HCT116 (cell line): Measurements from ENCODE around the gene MDFIC. TPM values are rescaled to one million over a fixed set of nuclear protein-coding genes. Genes with fewer than 3 reads are reported as not detected.

Experiments
- ATAC-seq: fragments of 200-7000 bp; cut with Tn5 transposase; 2 replicates; pipeline ENCODE4 v1.9.1; 2020; ENCODE audit warnings: mild to moderate bottlenecking, moderate library complexity
- BruUV-seq: library from RNA; stranded (reverse); fragments of 400-500 nt; replicated peaks from 2 replicates; lab custom pipeline; 2021; lab: Mats Ljungman, UMichigan
- CTCF ChIA-PET: fragments of 300-600 bp; sonication (Branson Sonifier 250); formaldehyde crosslinking; loops from one replicate; lab custom pipeline; 2021; ENCODE audit warnings: antibody characterized with exemption; lab: Charles Lee
- POLR2A ChIA-PET: fragments of 300-600, 350-600 bp; sonication (Branson Sonifier 250); formaldehyde crosslinking; loops from one replicate; lab custom pipeline; 2021; ENCODE audit warnings: antibody characterized with exemption; lab: Charles Lee
- RAD21 ChIA-PET, 2 experiments: fragments of 300-600 bp; sonication (Branson Sonifier 250); formaldehyde crosslinking; loops; one replicate each; lab custom pipeline; 2023; ENCODE audit warnings: low total read pairs in 2 of 2; ENCODE audit not compliant: uncharacterized antibody in 2 of 2, unreplicated experiment in 2 of 2, low non-redundant PET in 1 of 2; lab: Charles Lee
- DNase-seq: peaks from one replicate; pipeline ENCODE4 v3.0.0-alpha.2; 2010; ENCODE audit warnings: low read depth, low spot score
- H2AFZ ChIP-seq: fragments of 200-600 bp; shearing (Covaris generic), sonication (generic); 2 replicates; pipeline ENCODE4 v1.6.1; 2017; ENCODE audit warnings: low read depth, mixed run types, mixed read lengths, antibody characterized with exemption, low read length; ENCODE audit not compliant: poor library complexity, severe bottlenecking
- H3K27ac ChIP-seq: 2 replicates; pipeline ENCODE4 v1.5.1; 2012; ENCODE audit warnings: low read depth, low read length
- H3K27me3 ChIP-seq: fragments of 200-600 bp; sonication (generic); 2 replicates; pipeline ENCODE4 v1.6.1; 2016; ENCODE audit warnings: mixed run types, low read length, mixed read lengths; ENCODE audit not compliant: insufficient read depth
- H3K36me3 ChIP-seq, 2 experiments: fragments of 200-500 bp in 1 of 2; fragments of 200-600 bp in 1 of 2; sonication (Bioruptor generic) in 1 of 2; sonication (generic) in 1 of 2; 2 replicates each; pipeline versions ENCODE4 v1.5.1 to v1.6.1; 2014 to 2016; ENCODE audit warnings: low read length in 2 of 2, inconsistent platforms in 1 of 2, mixed read lengths in 1 of 2, mixed run types in 1 of 2; ENCODE audit not compliant: insufficient read depth in 2 of 2, control insufficient read depth in 1 of 2
- H3K4me1 ChIP-seq, 2 experiments: fragments of 200-600 bp in 1 of 2; sonication (generic) in 1 of 2; 2 replicates each; pipeline versions ENCODE4 v1.5.1 to v1.6.1; 2012 to 2017; ENCODE audit warnings: low read length in 2 of 2, inconsistent platforms in 1 of 2, mild to moderate bottlenecking in 1 of 2, mixed read lengths in 1 of 2, mixed run types in 1 of 2, moderate library complexity in 1 of 2; ENCODE audit not compliant: insufficient read depth in 2 of 2, control insufficient read depth in 1 of 2
- H3K4me2 ChIP-seq: fragments of 200-600 bp; sonication (generic); 2 replicates; pipeline ENCODE4 v1.6.1; 2017; ENCODE audit warnings: mixed run types, low read length, mixed read lengths
- H3K4me3 ChIP-seq, 2 experiments: fragments of 200-600 bp in 1 of 2; sonication (generic) in 1 of 2; replicated peaks in 1 of 2; 2 replicates each; pipeline ENCODE4 v1.5.1; 2011 to 2016; ENCODE audit warnings: low read length in 2 of 2, control low read depth in 1 of 2, low read depth in 1 of 2, mild to moderate bottlenecking in 1 of 2, mixed read lengths in 1 of 2, mixed run types in 1 of 2
- H3K79me2 ChIP-seq: fragments of 200-600 bp; sonication (generic); 2 replicates; pipeline ENCODE4 v1.6.1; 2017; ENCODE audit warnings: mild to moderate bottlenecking, mixed run types, low read length, moderate library complexity, mixed read lengths; ENCODE audit not compliant: insufficient read depth
- H3K9ac ChIP-seq: fragments of 200-600 bp; sonication (generic); 2 replicates; pipeline ENCODE4 v1.6.1; 2016; ENCODE audit warnings: low read length, mixed read lengths
- H3K9me2 ChIP-seq: fragments of 200-600 bp; sonication (generic), shearing (Covaris generic); 2 replicates; pipeline ENCODE4 v1.6.1; 2017; ENCODE audit warnings: mixed run types, mild to moderate bottlenecking, moderate library complexity; ENCODE audit not compliant: insufficient read depth
- H3K9me3 ChIP-seq, 2 experiments: fragments of 200-500 bp in 1 of 2; fragments of 200-600 bp in 1 of 2; sonication (Bioruptor generic) in 1 of 2; sonication (generic) in 1 of 2; 2 replicates each; pipeline ENCODE4 v1.6.1; 2014 to 2017; ENCODE audit warnings: low read length in 2 of 2, mixed read lengths in 2 of 2, inconsistent platforms in 1 of 2, low read depth in 1 of 2, mild to moderate bottlenecking in 1 of 2, mixed run types in 1 of 2, moderate library complexity in 1 of 2; ENCODE audit not compliant: control insufficient read depth in 1 of 2, insufficient read depth in 1 of 2
- H4K20me1 ChIP-seq: fragments of 200-600 bp; sonication (generic), shearing (Covaris generic); 2 replicates; pipeline ENCODE4 v1.6.1; 2017; ENCODE audit warnings: mixed run types, mild to moderate bottlenecking, moderate library complexity; ENCODE audit not compliant: insufficient read depth
- CBX3 ChIP-seq: IDR thresholded peaks from 2 replicates; pipeline ENCODE4 v1.6.1; 2012; ENCODE audit warnings: low read depth
- CEBPB ChIP-seq: IDR thresholded peaks from 2 replicates; pipeline ENCODE4 v1.6.1; 2012; ENCODE audit warnings: low read depth
- EGR1 ChIP-seq: IDR thresholded peaks from 2 replicates; pipeline ENCODE4 v1.6.1; 2012; ENCODE audit warnings: low read depth
- EZH2 ChIP-seq: fragments of 200-600 bp; sonication (generic); IDR thresholded peaks from 2 replicates; pipeline ENCODE4 v1.6.1; 2017; ENCODE audit warnings: antibody characterized with exemption, mixed run types
- EZH2phosphoT487 ChIP-seq: fragments of 200-600 bp; IDR thresholded peaks from 2 replicates; pipeline ENCODE4 v1.6.1; 2018; ENCODE audit warnings: antibody characterized with exemption, borderline replicate concordance
- FOSL1 ChIP-seq: IDR thresholded peaks from 2 replicates; pipeline ENCODE4 v1.6.1; 2012; ENCODE audit warnings: low read depth
- JUND ChIP-seq: IDR thresholded peaks from 2 replicates; pipeline ENCODE4 v1.6.1; 2012
- POLR2A ChIP-seq: IDR thresholded peaks from 2 replicates; pipeline ENCODE4 v1.7.0; 2011; ENCODE audit warnings: borderline replicate concordance; ENCODE audit not compliant: insufficient read depth, insufficient read length; ENCODE audit errors: extremely low read depth
- POLR2AphosphoS5 ChIP-seq: IDR thresholded peaks from 2 replicates; pipeline ENCODE4 v1.6.1; 2011; ENCODE audit warnings: mild to moderate bottlenecking, low read depth, low read length, moderate library complexity
- RAD21 ChIP-seq: IDR thresholded peaks from 2 replicates; pipeline ENCODE4 v1.6.1; 2012; ENCODE audit warnings: low read depth, mild to moderate bottlenecking
- SP1 ChIP-seq: IDR thresholded peaks from 2 replicates; pipeline ENCODE4 v1.6.1; 2012; ENCODE audit warnings: low read depth
- SRF ChIP-seq: IDR thresholded peaks from 2 replicates; pipeline ENCODE4 v1.6.1; 2012; ENCODE audit warnings: low read depth
- TCF7L2 ChIP-seq: IDR thresholded peaks from 2 replicates; pipeline ENCODE4 v1.7.0; 2011; ENCODE audit warnings: borderline replicate concordance, inconsistent platforms; ENCODE audit not compliant: insufficient read depth, insufficient read length; ENCODE audit errors: extremely low read depth
- ZFX ChIP-seq: fragments of 450-650 bp; IDR thresholded peaks from 2 replicates; pipeline ENCODE4 v1.6.1; 2017
- ZNF274 ChIP-seq: fragments of 200-500 bp; sonication (Bioruptor generic); IDR thresholded peaks from 2 replicates; pipeline ENCODE4 v1.6.1; 2014; ENCODE audit warnings: mild to moderate bottlenecking, low read depth, low read length, inconsistent platforms
- intact Hi-C: fragments of 100-400 bp; cut with micrococcal nuclease; formaldehyde crosslinking; loops from 2 replicates; pipeline ENCODE4 v1.10.0; 2022
- total RNA-seq: library from RNA; stranded (reverse); gene quantifications from one replicate; pipeline ENCODE4 v1.2.1, GENCODE V29; 2021; ENCODE audit not compliant: unreplicated experiment
- TF ChIP-seq, protein P1 (sequence below): IDR thresholded peaks from 2 replicates; pipeline ENCODE4 v1.6.1; 2012
- TF ChIP-seq, protein P2 (sequence below): IDR thresholded peaks from 2 replicates; pipeline ENCODE4 v1.6.1; 2011; ENCODE audit warnings: mild to moderate bottlenecking, low read length, moderate library complexity; ENCODE audit not compliant: insufficient replicate concordance; ENCODE audit errors: extremely low read depth
- TF ChIP-seq, protein P3 (sequence below), 3 experiments: fragments of 200-600 bp in 1 of 3; sonication (generic) in 1 of 3; IDR thresholded peaks in 2 of 3; conservative IDR thresholded peaks in 1 of 3; 2 replicates each; pipeline ENCODE4 v1.5.1; 2012 to 2017; ENCODE audit warnings: low read depth in 2 of 3, low read length in 2 of 3, antibody characterized with exemption in 1 of 3, borderline replicate concordance in 1 of 3, control low read depth in 1 of 3, mild to moderate bottlenecking in 1 of 3, mixed read lengths in 1 of 3, mixed run types in 1 of 3, moderate library complexity in 1 of 3; ENCODE audit not compliant: insufficient read depth in 1 of 3
- TF ChIP-seq, protein P4 (sequence below): IDR thresholded peaks from 2 replicates; pipeline ENCODE4 v1.6.1; 2012; ENCODE audit warnings: low read depth

Gene MDFIC
- total RNA-seq, 1 experiment from 2014 or later = 8.3 TPM

DNA sequence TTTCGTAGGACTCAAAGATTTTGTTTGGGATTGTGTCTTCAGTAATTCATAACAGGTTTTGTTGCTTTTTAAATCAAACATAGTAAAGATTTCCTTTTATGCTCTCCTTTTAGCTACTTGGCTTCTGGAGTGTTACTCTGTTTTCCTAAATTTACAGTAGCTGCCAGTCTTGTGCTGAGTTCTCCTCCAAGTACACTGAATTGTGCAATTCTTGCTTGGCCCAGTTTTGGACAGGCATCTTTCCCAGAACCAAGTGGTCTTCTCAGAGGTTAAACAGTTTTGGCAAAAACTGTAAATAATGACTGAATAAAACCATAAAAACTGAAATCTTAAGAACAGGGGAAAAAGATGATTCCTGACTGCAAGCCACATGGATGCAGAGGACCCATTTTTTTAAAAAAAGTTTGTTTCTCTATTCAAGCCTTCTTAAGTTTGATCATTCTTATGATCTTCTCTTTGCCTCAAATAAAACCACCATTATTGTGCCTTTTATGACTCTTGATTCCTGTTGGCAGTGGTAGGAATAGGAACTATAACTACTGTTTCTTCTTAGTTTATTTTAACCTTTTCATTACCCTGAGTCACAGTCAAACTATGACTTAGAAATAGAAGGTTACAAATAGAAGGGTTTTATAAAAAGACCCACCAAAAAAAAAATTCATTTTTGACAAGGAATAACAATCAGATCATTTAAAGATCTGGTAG, 88.0 kb downstream of the MDFIC start:
- no TSS peak for BruUV-seq
- Histone ChIP-seq H2AFZ (no peak overlapping the region), H4K20me1 (no peaks in the 10 kb centered on the region), H3K9ac (no peak overlapping the region), H3K4me2 (no peak overlapping the region), H3K4me3 (no peak overlapping the region), H3K27me3 (no peaks in the 10 kb centered on the region), H3K9me2 (no peaks in the 10 kb centered on the region), H3K4me1 (no peaks in the 10 kb centered on the region), H3K36me3 (no peaks in the 10 kb centered on the region), H3K79me2 (no peaks in the 10 kb centered on the region), H3K9me3 (no peaks in the 10 kb centered on the region), H3K27ac (no peak overlapping the region)
- intact Hi-C loops = no loop called here
- TF ChIP-seq, protein P1, sequence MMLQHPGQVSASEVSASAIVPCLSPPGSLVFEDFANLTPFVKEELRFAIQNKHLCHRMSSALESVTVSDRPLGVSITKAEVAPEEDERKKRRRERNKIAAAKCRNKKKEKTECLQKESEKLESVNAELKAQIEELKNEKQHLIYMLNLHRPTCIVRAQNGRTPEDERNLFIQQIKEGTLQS = no peak
- no peak for TF ChIP-seq ZNF274
- TF ChIP-seq CEBPB = no peak
- no peak for TF ChIP-seq EZH2phosphoT487
- TF ChIP-seq FOSL1 = no peak
- TF ChIP-seq SRF = no peak
- no peak for TF ChIP-seq EZH2
- TF ChIP-seq, protein P2, sequence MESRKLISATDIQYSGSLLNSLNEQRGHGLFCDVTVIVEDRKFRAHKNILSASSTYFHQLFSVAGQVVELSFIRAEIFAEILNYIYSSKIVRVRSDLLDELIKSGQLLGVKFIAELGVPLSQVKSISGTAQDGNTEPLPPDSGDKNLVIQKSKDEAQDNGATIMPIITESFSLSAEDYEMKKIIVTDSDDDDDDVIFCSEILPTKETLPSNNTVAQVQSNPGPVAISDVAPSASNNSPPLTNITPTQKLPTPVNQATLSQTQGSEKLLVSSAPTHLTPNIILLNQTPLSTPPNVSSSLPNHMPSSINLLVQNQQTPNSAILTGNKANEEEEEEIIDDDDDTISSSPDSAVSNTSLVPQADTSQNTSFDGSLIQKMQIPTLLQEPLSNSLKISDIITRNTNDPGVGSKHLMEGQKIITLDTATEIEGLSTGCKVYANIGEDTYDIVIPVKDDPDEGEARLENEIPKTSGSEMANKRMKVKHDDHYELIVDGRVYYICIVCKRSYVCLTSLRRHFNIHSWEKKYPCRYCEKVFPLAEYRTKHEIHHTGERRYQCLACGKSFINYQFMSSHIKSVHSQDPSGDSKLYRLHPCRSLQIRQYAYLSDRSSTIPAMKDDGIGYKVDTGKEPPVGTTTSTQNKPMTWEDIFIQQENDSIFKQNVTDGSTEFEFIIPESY = no peak
- TF ChIP-seq ZFX = no peak
- TF ChIP-seq TCF7L2 = no peak
- TF ChIP-seq SP1 = no peak
- no peak for TF ChIP-seq POLR2AphosphoS5
- no peak for TF ChIP-seq CBX3
- TF ChIP-seq, protein P3, sequence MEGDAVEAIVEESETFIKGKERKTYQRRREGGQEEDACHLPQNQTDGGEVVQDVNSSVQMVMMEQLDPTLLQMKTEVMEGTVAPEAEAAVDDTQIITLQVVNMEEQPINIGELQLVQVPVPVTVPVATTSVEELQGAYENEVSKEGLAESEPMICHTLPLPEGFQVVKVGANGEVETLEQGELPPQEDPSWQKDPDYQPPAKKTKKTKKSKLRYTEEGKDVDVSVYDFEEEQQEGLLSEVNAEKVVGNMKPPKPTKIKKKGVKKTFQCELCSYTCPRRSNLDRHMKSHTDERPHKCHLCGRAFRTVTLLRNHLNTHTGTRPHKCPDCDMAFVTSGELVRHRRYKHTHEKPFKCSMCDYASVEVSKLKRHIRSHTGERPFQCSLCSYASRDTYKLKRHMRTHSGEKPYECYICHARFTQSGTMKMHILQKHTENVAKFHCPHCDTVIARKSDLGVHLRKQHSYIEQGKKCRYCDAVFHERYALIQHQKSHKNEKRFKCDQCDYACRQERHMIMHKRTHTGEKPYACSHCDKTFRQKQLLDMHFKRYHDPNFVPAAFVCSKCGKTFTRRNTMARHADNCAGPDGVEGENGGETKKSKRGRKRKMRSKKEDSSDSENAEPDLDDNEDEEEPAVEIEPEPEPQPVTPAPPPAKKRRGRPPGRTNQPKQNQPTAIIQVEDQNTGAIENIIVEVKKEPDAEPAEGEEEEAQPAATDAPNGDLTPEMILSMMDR (IDR thresholded peaks at IDR 0.05 in 2 of 3, conservative IDR thresholded peaks at IDR 0.05 in 1 of 3; ENCODE audit: borderline replicate concordance in 1 of 3, insufficient read depth in 1 of 3, low read depth in 2 of 3, low read length in 2 of 3) = no peak
- TF ChIP-seq RAD21 = no peak
- TF ChIP-seq POLR2A = no peak
- no peak for TF ChIP-seq JUND
- TF ChIP-seq EGR1 = no peak
- TF ChIP-seq, protein P4, sequence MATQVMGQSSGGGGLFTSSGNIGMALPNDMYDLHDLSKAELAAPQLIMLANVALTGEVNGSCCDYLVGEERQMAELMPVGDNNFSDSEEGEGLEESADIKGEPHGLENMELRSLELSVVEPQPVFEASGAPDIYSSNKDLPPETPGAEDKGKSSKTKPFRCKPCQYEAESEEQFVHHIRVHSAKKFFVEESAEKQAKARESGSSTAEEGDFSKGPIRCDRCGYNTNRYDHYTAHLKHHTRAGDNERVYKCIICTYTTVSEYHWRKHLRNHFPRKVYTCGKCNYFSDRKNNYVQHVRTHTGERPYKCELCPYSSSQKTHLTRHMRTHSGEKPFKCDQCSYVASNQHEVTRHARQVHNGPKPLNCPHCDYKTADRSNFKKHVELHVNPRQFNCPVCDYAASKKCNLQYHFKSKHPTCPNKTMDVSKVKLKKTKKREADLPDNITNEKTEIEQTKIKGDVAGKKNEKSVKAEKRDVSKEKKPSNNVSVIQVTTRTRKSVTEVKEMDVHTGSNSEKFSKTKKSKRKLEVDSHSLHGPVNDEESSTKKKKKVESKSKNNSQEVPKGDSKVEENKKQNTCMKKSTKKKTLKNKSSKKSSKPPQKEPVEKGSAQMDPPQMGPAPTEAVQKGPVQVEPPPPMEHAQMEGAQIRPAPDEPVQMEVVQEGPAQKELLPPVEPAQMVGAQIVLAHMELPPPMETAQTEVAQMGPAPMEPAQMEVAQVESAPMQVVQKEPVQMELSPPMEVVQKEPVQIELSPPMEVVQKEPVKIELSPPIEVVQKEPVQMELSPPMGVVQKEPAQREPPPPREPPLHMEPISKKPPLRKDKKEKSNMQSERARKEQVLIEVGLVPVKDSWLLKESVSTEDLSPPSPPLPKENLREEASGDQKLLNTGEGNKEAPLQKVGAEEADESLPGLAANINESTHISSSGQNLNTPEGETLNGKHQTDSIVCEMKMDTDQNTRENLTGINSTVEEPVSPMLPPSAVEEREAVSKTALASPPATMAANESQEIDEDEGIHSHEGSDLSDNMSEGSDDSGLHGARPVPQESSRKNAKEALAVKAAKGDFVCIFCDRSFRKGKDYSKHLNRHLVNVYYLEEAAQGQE = no peak
- ChIA-PET POLR2A (no interaction called here), CTCF (no interaction called here), RAD21 (no interaction called here)
- no peak for ATAC-seq
- no peak for DNase-seq
